HG03196 (cell line): ENCODE data around the gene GMPR2.

Experiments used
- ATAC-seq: cut with Tn5 transposase; IDR thresholded peaks from one replicate; pipeline ENCODE4 v1.9.1; 2021; ENCODE audit not compliant: unreplicated experiment

Gene GMPR2

GRCh38 chr14:24250354-24250753 is 17.6 kb downstream of the GMPR2 start:
- no peak for ATAC-seq

GRCh38 chr14:24251880-24252288 is 19.2 kb downstream of the GMPR2 start:
- no peak for ATAC-seq

- ATAC-seq = no peak
Measured at GRCh38 chr14:24252289-24253124, 19.8 kb downstream of the GMPR2 start.

GRCh38 chr14:24253936-24254335 is 21.2 kb downstream of the GMPR2 start:
- no peak for ATAC-seq

- ATAC-seq = no peak
Measured at GRCh38 chr14:24254630-24255392, 22.1 kb downstream of the GMPR2 start.

GRCh38 chr14:24255438-24255837 is 22.7 kb downstream of the GMPR2 start:
- no peak for ATAC-seq

GRCh38 chr14:24255931-24256711 is 23.4 kb downstream of the GMPR2 start:
- no peak for ATAC-seq

- no peak for ATAC-seq
Measured at GRCh38 chr14:24256960-24257359, 24.2 kb downstream of the GMPR2 start.

- no peak for ATAC-seq
Measured at GRCh38 chr14:24258119-24258518, 25.4 kb downstream of the GMPR2 start.

GRCh38 chr14:24258548-24259265 is 26.0 kb downstream of the GMPR2 start:
- no peak for ATAC-seq

- no peak for ATAC-seq
Measured at GRCh38 chr14:24259282-24260025, 26.7 kb downstream of the GMPR2 start.

GRCh38 chr14:24260026-24260779 is 27.5 kb downstream of the GMPR2 start:
- no peak for ATAC-seq

- ATAC-seq = no peak
Measured at GRCh38 chr14:24260780-24261157, 28.0 kb downstream of the GMPR2 start.

GRCh38 chr14:24261256-24261968 is 28.7 kb downstream of the GMPR2 start:
- no peak for ATAC-seq

- ATAC-seq = no peak
Measured at GRCh38 chr14:24261969-24262327, 29.2 kb downstream of the GMPR2 start.

- ATAC-seq = no peak
Measured at GRCh38 chr14:24262821-24263733, 30.3 kb downstream of the GMPR2 start, which contains the start of gene TGM1. Gene TGM1, minus strand, starts transcription at chr14:24263177. Its CDS starts 825 bp downstream, at chr14:24262352.

- ATAC-seq = no peak
Measured at GRCh38 chr14:24263848-24264247, 31.1 kb downstream of the GMPR2 start.

GRCh38 chr14:24264298-24264697 is 31.6 kb downstream of the GMPR2 start:
- ATAC-seq = no peak
